Left ventricle myocardium superior (tissue), 1 donor: ENCODE measurements around the gene ZNF660. TPM values are rescaled to one million over a fixed set of nuclear protein-coding genes. Genes with fewer than 3 reads are reported as not detected.

ENCODE experiments used
- ATAC-seq: fragments of 200-7000 bp; cut with Tn5 transposase; one replicate; pipeline ENCODE4 v1.9.1; 2020; ENCODE audit warnings: mild to moderate bottlenecking, moderate library complexity
- DNase-seq: peaks from one replicate; pipeline ENCODE4 v3.0.0-alpha.2; 2020
- intact Hi-C: fragments of 100-400 bp; cut with micrococcal nuclease; formaldehyde crosslinking; loops from one replicate; pipeline ENCODE4 v1.11.0; 2022
- total RNA-seq: library from RNA; stranded (reverse); fragmentation: NEBNext Ultra II Directional; extraction: Animal tissue kit (Norgen Biotek cat#: 25700); gene quantifications from one replicate; pipeline ENCODE4 v1.2.1, GENCODE V29; 2021
- donor health status: DM: no; HTN: yes; CAD: no; lungs with severe emphysema.

The ZNF660 gene
- total RNA-seq, 1 donor from 2014 or later, result 0.92 TPM

- ATAC-seq (peak; percentile 99), DNase-seq (peak; percentile 88)
- intact Hi-C loops, result no loop called here
These were observed 40.2 kb downstream of the ZNF660 start, which contains the start of gene ZNF197 for GRCh38 chr3:44624749-44625480. Gene ZNF197, plus strand, starts transcription at chr3:44625036. Its CDS starts 4,119 bp downstream, at chr3:44629155.

- no peak for DNase-seq
- no peak for ATAC-seq
- intact Hi-C loops, result no loop called here
These were observed 44.0 kb downstream of the ZNF660 start for GRCh38 chr3:44628716-44629115.

DNA sequence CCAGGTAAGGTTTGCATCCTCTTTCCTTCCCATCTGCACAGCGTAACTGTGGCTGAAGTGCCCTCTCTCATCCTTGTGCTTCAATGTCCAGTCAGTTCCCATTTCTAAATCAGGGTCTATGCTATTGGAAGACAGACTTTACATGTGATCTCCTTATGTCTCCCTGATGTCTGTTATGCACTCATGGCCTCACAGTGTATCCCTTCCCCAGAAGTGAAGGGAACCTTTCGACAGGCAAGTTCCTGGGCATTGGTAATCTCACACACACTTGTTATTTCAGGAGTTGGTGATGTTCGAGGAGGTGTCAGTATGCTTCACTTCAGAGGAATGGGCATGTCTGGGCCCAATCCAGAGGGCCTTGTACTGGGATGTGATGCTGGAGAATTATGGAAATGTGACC lies 47.4 kb downstream of the ZNF660 start:
- ATAC-seq, result no peak
- DNase-seq, result no peak
- intact Hi-C loops, result no loop called here

- intact Hi-C loops, result no loop called here
- no peak for ATAC-seq
- DNase-seq, result no peak
These were observed 57.6 kb downstream of the ZNF660 start for GRCh38 chr3:44642337-44642736.

GRCh38 chr3:44643024-44643423 lies 58.3 kb downstream of the ZNF660 start:
- DNase-seq, result no peak
- intact Hi-C loops, result no loop called here
- no peak for ATAC-seq

- ATAC-seq (no peak), DNase-seq (no peak)
- intact Hi-C loops, result no loop called here
These were observed 63.0 kb downstream of the ZNF660 start for GRCh38 chr3:44647771-44648170.

DNA sequence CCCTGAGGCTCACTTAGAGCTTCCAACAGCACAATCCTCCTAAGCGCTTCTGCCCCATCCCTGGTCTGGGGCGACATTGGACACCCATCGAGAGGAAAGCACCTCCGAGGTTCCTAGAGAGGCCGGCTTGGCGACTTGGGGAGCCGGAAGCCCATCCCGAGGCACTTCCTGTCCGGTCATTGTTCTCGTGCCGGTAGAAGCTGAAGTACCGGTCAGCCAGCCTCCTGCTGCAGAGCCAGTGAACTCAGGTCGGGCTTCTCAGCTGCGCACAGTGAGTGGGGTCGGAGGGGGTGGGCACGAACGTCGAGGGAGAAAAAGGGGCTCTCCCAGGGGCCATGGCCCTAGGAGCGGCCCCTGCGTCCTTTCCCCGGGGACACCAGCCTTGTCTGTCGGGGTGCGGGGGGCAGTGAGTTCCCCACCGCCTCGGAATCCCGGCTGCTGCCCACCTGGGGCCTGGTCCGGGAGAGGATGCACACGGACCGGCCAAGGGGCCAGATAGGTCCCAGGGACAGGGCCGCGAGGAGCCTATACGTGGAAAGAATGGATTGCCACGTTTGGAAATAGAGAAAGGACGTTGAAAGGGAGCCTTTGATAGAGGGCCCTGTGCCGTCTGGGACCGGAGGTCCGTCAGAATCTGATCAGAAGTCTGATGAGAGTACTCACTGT lies 63.9 kb downstream of the ZNF660 start, which contains the start of gene ZNF35:
Gene ZNF35 (plus strand): TSS at position 169 of the 666 bp plus-strand sequence. CDS start 2,336 bp downstream, outside the sequence.
- ATAC-seq (peak; percentile 98), DNase-seq (peak; percentile 81)
- intact Hi-C loops, result no loop called here

Other genes with a start within 250 kb of the ZNF660 start
- gene TCAIM, start 246.2 kb upstream of the ZNF660 start, total RNA-seq, result 34.7 TPM
- gene ZNF445, start 107.3 kb upstream of the ZNF660 start, total RNA-seq, result 12.1 TPM
- gene ZKSCAN7, start 29.8 kb upstream of the ZNF660 start, total RNA-seq, result 1.8 TPM
- gene ZNF197, start 40.1 kb downstream of the ZNF660 start, total RNA-seq, result 12.7 TPM
- 4.7 TPM for gene ZNF35, start 63.8 kb downstream of the ZNF660 start, total RNA-seq
- 3.6 TPM for gene ZNF502, start 127.7 kb downstream of the ZNF660 start, total RNA-seq
- gene ZNF501, start 144.7 kb downstream of the ZNF660 start, total RNA-seq, result 3.5 TPM
- 37.2 TPM for gene KIAA1143, start 176.7 kb downstream of the ZNF660 start, total RNA-seq
- 1.1 TPM for gene KIF15, start 176.8 kb downstream of the ZNF660 start, total RNA-seq